Activated CD4-positive, alpha-beta memory T cell treated with anti-CD3 and anti-CD28 coated beads for 36 hours (primary cell): Measurements from ENCODE around the gene MTTP. TPM values are rescaled to one million over a fixed set of nuclear protein-coding genes. Genes with fewer than 3 reads are reported as not detected.

ENCODE experiments used
- CTCF ChIA-PET: fragments of 350-600 bp; sonication (Branson Sonifier 250); formaldehyde crosslinking; loops from one replicate; lab custom pipeline; 2021; ENCODE audit warnings: antibody characterized with exemption, inconsistent platforms; lab: Charles Lee
- POLR2A ChIA-PET: fragments of 350-600 bp; sonication (Branson Sonifier 250); formaldehyde crosslinking; loops from one replicate; lab custom pipeline; 2021; ENCODE audit warnings: antibody characterized with exemption; lab: Charles Lee
- DNase-seq: peaks from one replicate; pipeline ENCODE4 v3.0.0-alpha.2; 2020
- H3K27ac Mint-ChIP-seq: one replicate; pipeline ENCODE4 v1.8.0; 2021; ENCODE audit warnings: mixed read lengths
- H3K27me3 Mint-ChIP-seq: one replicate; pipeline ENCODE4 v1.8.0; 2021; ENCODE audit warnings: mixed read lengths
- H3K36me3 Mint-ChIP-seq: one replicate; pipeline ENCODE4 v1.8.0; 2021; ENCODE audit warnings: mixed read lengths
- H3K4me1 Mint-ChIP-seq: one replicate; pipeline ENCODE4 v1.8.0; 2021; ENCODE audit warnings: low read depth, mixed read lengths
- H3K4me3 Mint-ChIP-seq: one replicate; pipeline ENCODE4 v1.8.0; 2021; ENCODE audit warnings: mild to moderate bottlenecking, mixed read lengths
- H3K9me3 Mint-ChIP-seq: one replicate; pipeline ENCODE4 v1.8.0; 2021; ENCODE audit warnings: mixed read lengths
- intact Hi-C: fragments of 100-400 bp; cut with micrococcal nuclease; formaldehyde crosslinking; loops from one replicate; pipeline ENCODE4 v1.15.1; 2023
- total RNA-seq, 2 experiments: library from RNA; stranded (reverse); gene quantifications; one replicate each; pipeline ENCODE4 v1.2.3, GENCODE V29; 2021

The MTTP gene
- total RNA-seq, 2 experiments from 2014 or later = not detected

DNA sequence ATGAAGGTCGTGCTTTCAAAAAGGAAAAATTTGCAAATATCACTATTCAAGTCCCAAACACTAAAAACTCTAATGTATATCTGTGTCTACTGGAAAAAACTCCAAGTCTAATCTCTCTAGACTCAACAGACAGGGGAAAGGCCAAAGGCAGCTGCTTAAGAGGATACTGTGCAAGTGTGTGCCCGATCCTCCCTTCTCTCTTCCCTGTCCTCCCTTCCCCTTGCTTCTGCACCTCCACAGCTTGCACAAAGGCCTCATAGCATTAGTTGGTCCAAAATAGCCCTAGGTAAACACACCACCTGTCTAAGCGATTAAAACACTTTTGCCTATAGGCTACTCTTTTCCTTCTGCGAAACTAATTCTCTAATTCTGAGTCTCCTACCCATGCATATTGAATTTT is 72.4 kb downstream of the MTTP start:
- Mint-ChIP-seq H3K36me3 (no peaks in the 10 kb centered on the region), H3K27me3 (peaks cover 2% of the 10 kb centered on the region), H3K9me3 (no peaks in the 10 kb centered on the region), H3K27ac (no peak overlapping the region), H3K4me3 (no peak overlapping the region), H3K4me1 (no peaks in the 10 kb centered on the region)
- CTCF ChIA-PET = no interaction called here
- POLR2A ChIA-PET = no interaction called here
- DNase-seq = no peak
- intact Hi-C loops = no loop called here

DNA sequence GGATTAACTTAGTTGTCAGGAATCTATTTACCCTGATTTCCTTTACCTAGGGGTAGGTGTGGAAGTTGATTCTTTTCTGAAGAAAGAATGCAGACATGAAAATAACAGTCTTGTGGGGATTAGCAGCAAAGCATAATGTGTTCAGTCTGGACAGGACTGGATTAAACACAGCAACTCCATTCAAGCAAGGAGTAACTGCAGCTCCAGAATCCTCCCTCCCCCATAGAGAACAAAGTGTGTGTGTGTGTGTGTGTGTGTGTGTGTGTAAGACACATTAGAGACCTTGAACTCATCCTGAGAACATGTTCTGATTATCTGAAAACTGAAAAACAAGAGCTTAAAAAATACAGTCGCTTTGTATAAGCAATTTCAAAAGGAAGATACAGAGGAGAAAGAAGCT is 73.7 kb downstream of the MTTP start:
- CTCF ChIA-PET = no interaction called here
- intact Hi-C loops = no loop called here
- Mint-ChIP-seq H3K4me3 (no peak overlapping the region), H3K36me3 (no peaks in the 10 kb centered on the region), H3K27ac (no peak overlapping the region), H3K9me3 (no peaks in the 10 kb centered on the region), H3K27me3 (no peaks in the 10 kb centered on the region), H3K4me1 (no peaks in the 10 kb centered on the region)
- POLR2A ChIA-PET = no interaction called here
- DNase-seq = no peak

DNA sequence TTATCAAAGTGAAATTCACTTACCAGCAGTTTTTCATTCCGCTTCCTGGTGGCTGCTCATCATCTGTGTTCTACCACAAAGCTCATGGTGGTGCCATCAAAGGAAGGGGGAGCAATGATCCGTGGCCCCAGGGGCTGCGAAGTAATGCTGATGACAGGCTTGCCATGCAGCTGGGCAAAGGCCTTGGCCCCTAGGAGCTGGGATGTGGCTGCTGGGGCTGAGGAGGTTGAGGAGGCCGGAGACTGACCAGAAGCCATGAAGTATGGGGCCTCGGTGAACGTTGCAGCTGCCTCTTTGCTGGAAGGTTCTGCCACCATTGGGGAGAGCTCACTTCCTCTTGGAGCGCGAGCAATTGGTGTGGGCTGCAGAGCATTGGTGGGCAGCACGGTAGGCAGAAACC is 74.6 kb downstream of the MTTP start:
- Mint-ChIP-seq H3K4me1 (no peaks in the 10 kb centered on the region), H3K36me3 (no peaks in the 10 kb centered on the region), H3K27ac (no peak overlapping the region), H3K27me3 (no peaks in the 10 kb centered on the region), H3K9me3 (no peaks in the 10 kb centered on the region), H3K4me3 (no peak overlapping the region)
- intact Hi-C loops = no loop called here
- ChIA-PET POLR2A (no interaction called here), CTCF (interaction anchor here (1.2 kb wide), 1 partner anchor 9 kb away, joined by 3 read pairs; no protein-coding TSS in a partner anchor)
- no peak for DNase-seq

DNA sequence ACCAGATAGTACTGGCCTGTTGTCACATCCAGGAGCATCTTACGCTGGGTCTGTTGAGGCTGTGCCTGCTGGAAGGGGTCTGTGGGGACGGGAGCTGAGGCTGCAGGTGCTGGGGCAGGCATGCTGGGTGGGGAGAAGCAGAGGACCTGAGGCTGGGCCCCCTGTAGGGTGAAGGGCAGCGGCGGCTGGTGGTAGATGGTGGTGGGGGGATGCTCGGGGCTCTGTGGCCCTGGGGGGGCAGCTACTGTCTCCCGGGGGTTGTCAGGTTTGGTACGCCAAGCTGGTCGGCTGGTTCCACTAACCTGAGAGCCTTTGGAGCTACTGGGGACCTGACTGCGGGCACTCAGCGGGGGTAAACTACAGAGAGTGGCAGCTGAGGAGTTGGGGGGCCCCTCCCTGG is 75.2 kb downstream of the MTTP start:
- POLR2A ChIA-PET = no interaction called here
- CTCF ChIA-PET = interaction anchor here (1.2 kb wide), 1 partner anchor 10 kb away, joined by 3 read pairs; no protein-coding TSS in a partner anchor
- intact Hi-C loops = no loop called here

DNA sequence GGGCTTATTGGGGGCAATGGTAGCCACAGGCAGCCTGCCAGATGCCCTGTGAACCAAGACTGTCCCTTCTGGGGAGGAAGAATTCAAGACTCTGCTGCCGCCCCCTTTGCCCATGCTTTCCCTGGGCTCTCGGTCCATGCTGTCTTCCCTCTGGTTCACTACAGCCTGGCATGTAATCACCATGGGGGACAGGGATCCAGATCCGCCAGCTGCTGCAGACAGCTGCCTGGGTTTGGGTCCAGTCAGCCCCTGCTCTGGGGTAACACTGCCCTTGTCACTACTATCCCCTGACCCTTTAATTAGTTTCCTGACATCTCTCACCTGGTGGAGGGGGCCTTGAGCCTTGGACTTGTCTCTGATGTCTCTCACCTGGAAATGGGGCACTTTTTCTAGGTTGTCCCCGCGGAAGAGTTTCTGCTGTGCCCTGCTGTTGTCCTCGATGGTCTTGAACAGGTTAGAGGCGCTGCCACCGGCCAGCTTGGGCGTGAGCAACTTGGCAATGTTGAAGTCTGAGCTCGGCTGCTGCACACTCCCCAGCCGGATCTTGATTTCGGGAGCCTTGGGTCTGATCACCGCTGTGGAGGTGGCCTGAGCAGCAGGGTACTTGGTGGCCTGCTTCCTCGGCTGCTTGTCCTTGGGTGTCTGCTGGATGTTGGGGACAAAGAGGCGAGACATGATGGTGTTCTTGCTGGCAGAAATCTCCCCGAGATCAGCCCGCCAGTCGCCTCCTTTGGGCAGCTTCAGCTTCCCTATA is 76.6 kb downstream of the MTTP start:
- no peaks in the 10 kb centered on the region for H3K36me3 Mint-ChIP-seq
- no peaks in the 10 kb centered on the region for H3K4me1 Mint-ChIP-seq
- POLR2A ChIA-PET = no interaction called here
- no peak for DNase-seq
- no peaks in the 10 kb centered on the region for H3K27me3 Mint-ChIP-seq
- intact Hi-C loops = no loop called here
- H3K9me3 Mint-ChIP-seq = no peaks in the 10 kb centered on the region
- no peak overlapping the region for H3K27ac Mint-ChIP-seq
- CTCF ChIA-PET = no interaction called here
- H3K4me3 Mint-ChIP-seq = no peak overlapping the region

More for the DNA sequence above, 75.2 kb downstream of the MTTP start:
- DNase-seq = no peak
- Mint-ChIP-seq H3K27ac (no peak overlapping the region), H3K4me3 (no peak overlapping the region), H3K9me3 (no peaks in the 10 kb centered on the region), H3K27me3 (no peaks in the 10 kb centered on the region), H3K36me3 (no peaks in the 10 kb centered on the region), H3K4me1 (no peaks in the 10 kb centered on the region)

DNA sequence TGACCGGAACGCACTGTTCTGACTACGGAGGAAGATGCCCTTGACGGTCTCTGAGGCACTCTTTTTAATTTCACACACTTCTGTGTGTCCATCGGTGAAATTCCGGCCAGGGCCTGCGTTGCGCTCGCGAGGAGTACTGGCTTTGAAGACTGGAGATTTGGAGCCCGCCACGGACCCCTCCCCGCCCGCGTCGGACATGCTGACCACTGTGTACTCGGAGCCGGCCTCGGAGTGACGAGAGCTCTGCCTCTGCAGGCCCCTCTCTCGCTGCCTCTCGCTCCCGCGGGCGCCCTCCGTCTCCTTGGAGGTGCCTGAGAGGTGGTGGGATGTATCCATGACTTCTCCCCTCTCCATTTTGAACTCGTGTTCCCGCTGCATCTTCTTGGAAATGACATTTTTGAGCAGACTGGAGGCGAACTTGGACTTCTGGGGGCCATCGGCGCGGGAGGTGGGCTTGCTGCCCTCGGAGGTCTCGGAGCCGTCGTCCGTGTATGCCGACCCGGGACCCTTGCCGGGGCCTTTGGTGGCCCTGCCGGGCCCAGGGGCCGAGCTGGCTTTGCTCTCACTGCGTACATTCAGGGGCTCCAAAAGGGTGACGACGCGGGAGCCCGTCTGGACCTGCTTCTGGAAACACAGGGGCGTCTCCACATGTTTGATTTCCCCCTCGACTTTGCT is 77.3 kb downstream of the MTTP start:
- CTCF ChIA-PET = no interaction called here
- POLR2A ChIA-PET = no interaction called here

DNA sequence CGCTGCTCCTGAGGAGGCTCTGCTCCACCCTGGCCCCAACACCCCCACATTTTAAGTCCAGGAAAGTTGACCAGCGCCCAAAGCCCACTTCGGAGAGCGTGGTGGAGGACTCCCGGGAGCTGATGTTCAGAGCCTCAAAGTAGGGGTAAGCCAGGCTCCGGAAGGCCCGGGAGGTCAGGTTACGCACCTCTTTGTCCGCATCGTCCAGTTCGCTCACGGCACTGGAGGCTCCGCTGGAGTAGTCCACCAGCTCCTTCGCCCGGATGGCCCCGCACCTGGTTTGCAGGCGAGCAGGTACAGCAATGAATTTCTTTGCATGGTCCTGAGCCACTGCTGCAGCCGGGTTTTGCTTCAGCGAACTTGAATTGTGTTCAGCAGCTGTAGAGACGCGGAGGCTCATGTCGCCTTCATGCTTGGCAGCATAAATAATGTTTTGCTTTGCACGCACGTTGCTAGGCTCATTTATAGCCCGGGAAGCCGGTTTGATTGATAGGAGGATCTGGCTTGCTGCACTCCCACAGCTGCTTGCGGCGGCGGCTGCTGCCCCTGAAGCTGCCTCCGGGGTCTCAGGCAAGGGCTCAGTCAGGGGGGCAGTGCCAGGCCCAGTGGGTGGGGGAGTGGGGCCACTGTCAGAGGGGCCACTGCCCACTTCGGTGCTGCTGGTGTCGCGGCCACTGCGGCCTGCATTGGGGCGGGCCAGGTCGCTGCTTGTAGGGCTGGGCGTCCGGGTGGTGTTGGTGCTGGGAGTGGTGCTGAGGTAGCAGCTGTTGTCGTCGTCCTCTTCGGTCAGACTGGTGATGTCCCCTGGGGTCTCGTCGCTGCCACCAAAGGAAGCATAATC is 78.2 kb downstream of the MTTP start:
- DNase-seq = no peak
- Mint-ChIP-seq H3K4me1 (no peaks in the 10 kb centered on the region), H3K27me3 (no peaks in the 10 kb centered on the region), H3K4me3 (no peak overlapping the region), H3K36me3 (no peaks in the 10 kb centered on the region), H3K27ac (no peak overlapping the region), H3K9me3 (no peaks in the 10 kb centered on the region)
- ChIA-PET POLR2A (no interaction called here), CTCF (no interaction called here)
- intact Hi-C loops = no loop called here

More for the DNA sequence above, 77.3 kb downstream of the MTTP start:
- no peaks in the 10 kb centered on the region for H3K36me3 Mint-ChIP-seq
- H3K27ac Mint-ChIP-seq = no peak overlapping the region
- H3K4me3 Mint-ChIP-seq = no peak overlapping the region
- no peaks in the 10 kb centered on the region for H3K9me3 Mint-ChIP-seq
- no peaks in the 10 kb centered on the region for H3K27me3 Mint-ChIP-seq
- DNase-seq = no peak
- no peaks in the 10 kb centered on the region for H3K4me1 Mint-ChIP-seq
- intact Hi-C loops = no loop called here

DNA sequence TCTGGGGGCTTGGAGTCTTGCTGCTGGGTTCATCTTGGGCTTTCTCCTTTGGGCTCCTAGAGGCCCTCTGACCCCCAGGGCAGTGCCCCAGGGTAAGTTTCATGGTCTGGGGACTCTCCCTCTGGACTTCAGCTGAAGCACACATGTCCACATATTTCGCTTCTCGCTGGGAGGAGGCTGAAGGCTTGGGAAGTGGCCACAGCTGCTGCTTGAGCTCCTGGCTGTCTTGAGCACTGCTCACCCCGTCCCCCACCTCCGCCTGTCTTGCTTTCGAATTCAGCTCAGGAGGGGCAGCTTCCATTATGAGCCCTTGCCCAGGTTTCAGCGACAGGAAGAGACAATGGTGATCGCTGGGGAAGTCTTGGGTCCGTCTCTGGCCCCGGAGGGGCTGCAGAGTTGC is 79.3 kb downstream of the MTTP start:
- intact Hi-C loops = no loop called here
- DNase-seq = no peak
- Mint-ChIP-seq H3K4me1 (no peaks in the 10 kb centered on the region), H3K27ac (no peak overlapping the region), H3K9me3 (no peaks in the 10 kb centered on the region), H3K36me3 (no peaks in the 10 kb centered on the region), H3K27me3 (no peaks in the 10 kb centered on the region), H3K4me3 (no peak overlapping the region)
- ChIA-PET CTCF (no interaction called here), POLR2A (no interaction called here)

DNA sequence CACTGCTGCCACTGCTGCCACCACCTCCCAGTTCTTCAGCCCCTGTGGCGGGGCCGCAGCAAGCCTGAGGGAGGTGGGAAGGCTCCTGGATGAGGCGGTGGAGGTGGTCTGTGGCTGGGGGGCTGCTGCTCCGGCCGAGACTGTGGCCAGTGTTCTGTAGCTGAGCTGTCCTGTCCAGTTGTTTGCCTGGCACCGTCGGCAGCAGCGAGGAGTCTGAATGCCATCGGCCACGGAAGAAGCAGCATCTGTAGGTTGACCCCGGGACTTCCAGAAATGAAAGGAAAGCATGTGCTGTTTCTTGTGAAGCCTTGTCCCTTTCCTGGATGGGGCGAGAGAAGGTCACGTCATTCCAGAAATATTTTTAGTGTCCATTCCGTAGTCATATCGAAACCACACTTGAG is 79.7 kb downstream of the MTTP start:
- no peaks in the 10 kb centered on the region for H3K27me3 Mint-ChIP-seq
- H3K4me1 Mint-ChIP-seq = no peaks in the 10 kb centered on the region
- no peak overlapping the region for H3K4me3 Mint-ChIP-seq
- DNase-seq = no peak
- H3K36me3 Mint-ChIP-seq = no peaks in the 10 kb centered on the region
- intact Hi-C loops = no loop called here
- POLR2A ChIA-PET = no interaction called here
- no peaks in the 10 kb centered on the region for H3K9me3 Mint-ChIP-seq
- CTCF ChIA-PET = no interaction called here
- no peak overlapping the region for H3K27ac Mint-ChIP-seq

DNA sequence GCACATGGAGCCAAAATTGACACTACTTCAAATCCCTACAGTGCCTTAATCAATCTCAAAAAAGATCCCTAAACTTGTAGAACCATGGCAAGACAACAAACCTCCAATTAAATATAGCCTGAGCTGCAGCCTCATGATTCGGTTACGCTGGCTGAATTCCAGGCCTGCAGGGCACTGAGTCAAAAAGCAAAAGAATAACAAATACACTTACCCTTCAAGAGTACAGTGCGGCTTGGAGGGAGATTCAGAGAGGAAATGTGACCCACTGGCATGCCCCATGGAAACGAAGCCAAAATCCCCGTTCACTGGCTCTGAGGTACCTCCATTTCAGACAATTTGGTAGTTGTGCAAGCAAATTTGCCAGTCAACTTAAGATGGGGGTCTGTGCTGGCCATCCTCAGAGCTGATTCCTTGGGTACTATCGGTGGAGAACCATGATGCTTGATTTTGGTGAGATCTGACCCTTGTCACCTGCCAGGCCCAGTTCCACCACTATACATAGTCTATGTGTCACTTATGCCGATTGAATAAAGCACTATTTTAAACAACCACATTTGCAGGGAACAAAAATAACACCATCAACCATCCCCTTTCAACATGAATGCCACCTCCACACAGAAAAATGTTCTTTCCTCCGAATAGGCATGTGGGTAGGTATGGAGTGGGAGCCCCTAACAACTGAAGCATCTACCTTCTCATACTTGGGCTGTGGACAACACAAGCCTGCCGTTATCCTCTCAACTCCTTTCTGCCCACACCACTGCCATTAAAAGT is 80.9 kb downstream of the MTTP start:
- H3K27me3 Mint-ChIP-seq = no peaks in the 10 kb centered on the region
- H3K9me3 Mint-ChIP-seq = no peaks in the 10 kb centered on the region
- no peak for DNase-seq
- intact Hi-C loops = no loop called here
- no peak overlapping the region for H3K27ac Mint-ChIP-seq
- H3K36me3 Mint-ChIP-seq = no peaks in the 10 kb centered on the region
- ChIA-PET POLR2A (no interaction called here), CTCF (no interaction called here)
- no peak overlapping the region for H3K4me3 Mint-ChIP-seq
- no peaks in the 10 kb centered on the region for H3K4me1 Mint-ChIP-seq

DNA sequence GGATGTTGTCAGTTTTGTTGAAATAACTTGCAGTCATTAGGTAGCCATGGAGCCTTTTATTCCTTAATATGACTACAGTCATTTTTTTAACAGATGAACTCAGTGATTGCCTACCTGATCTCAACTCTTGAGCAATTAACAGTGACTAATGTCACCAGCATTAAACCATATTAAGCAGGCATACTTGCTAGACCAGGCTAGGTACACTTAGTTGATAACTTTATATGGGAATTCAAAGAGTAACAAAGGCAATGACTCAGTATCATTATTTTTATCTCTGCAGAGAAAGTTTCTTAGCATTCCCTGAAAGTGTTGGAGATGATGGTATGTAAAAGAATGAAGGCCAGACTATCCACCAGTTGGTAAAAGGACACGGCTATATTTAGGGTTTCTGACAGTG is 83.2 kb downstream of the MTTP start, which contains the start of gene C4orf54:
Gene C4orf54 (minus strand): TSS at position 31 of the 400 bp plus-strand sequence. CDS start 3,180 bp downstream, outside the sequence.
- no peaks in the 10 kb centered on the region for H3K9me3 Mint-ChIP-seq
- peaks cover 4% of the 10 kb centered on the region for H3K27me3 Mint-ChIP-seq
- CTCF ChIA-PET = no interaction called here
- POLR2A ChIA-PET = no interaction called here
- no peaks in the 10 kb centered on the region for H3K36me3 Mint-ChIP-seq
- H3K4me3 Mint-ChIP-seq = no peak within 1 kb of the TSS
- H3K4me1 Mint-ChIP-seq = no peaks in the 10 kb centered on the region
- no peak within 1 kb of the TSS for H3K27ac Mint-ChIP-seq
- no peak for DNase-seq
- intact Hi-C loops = no loop called here

DNA sequence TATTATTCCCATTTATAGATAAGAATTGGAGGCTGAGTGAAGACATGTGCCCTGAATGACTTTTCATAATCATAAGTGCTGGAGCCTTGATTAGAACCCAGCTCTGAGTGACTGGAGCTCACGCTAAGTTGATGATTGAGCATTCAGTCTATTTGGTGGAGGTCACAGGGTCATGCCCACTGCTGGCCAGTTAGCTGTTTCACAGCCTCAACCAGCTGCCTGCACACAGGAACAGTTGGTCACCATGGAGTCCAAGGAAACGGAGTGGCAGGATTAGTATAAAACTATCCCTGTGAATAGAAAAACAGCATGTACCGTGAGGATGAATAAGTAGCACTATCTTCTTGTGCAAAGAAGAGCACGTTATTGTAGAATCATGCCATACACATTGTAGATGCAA is 84.0 kb downstream of the MTTP start:
- H3K9me3 Mint-ChIP-seq = no peaks in the 10 kb centered on the region
- no peaks in the 10 kb centered on the region for H3K36me3 Mint-ChIP-seq
- POLR2A ChIA-PET = no interaction called here
- H3K4me3 Mint-ChIP-seq = no peak overlapping the region
- H3K27ac Mint-ChIP-seq = no peak overlapping the region
- no peak for DNase-seq
- H3K27me3 Mint-ChIP-seq = peaks cover 4% of the 10 kb centered on the region
- intact Hi-C loops = no loop called here
- no peaks in the 10 kb centered on the region for H3K4me1 Mint-ChIP-seq
- CTCF ChIA-PET = no interaction called here
